Measurements from ENCODE around the gene EMP2. TPM values are rescaled to one million over a fixed set of nuclear protein-coding genes. Genes with fewer than 3 reads are reported as not detected.

EMP2 gene
- polyA plus RNA-seq, 2 of the 4 experiments (the other 2 are of a cell fraction), result 14.2 to 21.4 TPM

- no peak for TF ChIP-seq CBX2 (IDR thresholded peaks at IDR 0.05; ENCODE audit: borderline replicate concordance, low read depth)
Observed at GRCh38 chr16:10605636-10606035, 25.2 kb upstream of the EMP2 start (continued).

GRCh38 chr16:10601444-10602408 lies 21.3 kb upstream of the EMP2 start:
- peak in 1 of 2 experiments; percentile 65; a peak in 3 of 6 replicates for ATAC-seq
- peak overlapping the region; percentile 40; the same call in 2 of the 3 replicates for H3K4me2 ChIP-seq
- H3K4me1 ChIP-seq, result peaks cover 18% of the 10 kb centered on the region; the same call in 2 of the 3 replicates
- ChIA-PET CTCF (interaction anchor here (1.4 kb wide), 1 partner anchor 26 kb away, joined by 3 read pairs; no protein-coding TSS in a partner anchor), POLR2A (no interaction called here)
- 26% methylated on average over 9 of the region's 13 CpGs for WGBS (ENCODE audit: missing lambda C conversion rate)
- H3K4me3 ChIP-seq, result no peak overlapping the region
- H3K27ac ChIP-seq, result peak overlapping the region; percentile 8 to 64; a peak in 2 of 6 replicates
- no peaks in the 10 kb centered on the region for H3K9me3 ChIP-seq
- no peak for FAIRE-seq
- peak in 1 of 2 experiments; percentile 68 for DNase-seq (ENCODE audit: low read depth in 1 of 2, low spot score in 1 of 2)
- TF ChIP-seq FOSL2 (IDR thresholded peaks at IDR 0.05) (no peak), FOSL2 (CRISPR knock-in tag; IDR thresholded peaks at IDR 0.05) (no peak), EP300 (IDR thresholded peaks at IDR 0.05) (no peak), SREBF2 (IDR thresholded peaks at IDR 0.05) (no peak), EHMT2 (IDR thresholded peaks at IDR 0.05; ENCODE audit: low read depth) (no peak)

- TF ChIP-seq CHD2 (IDR thresholded peaks at IDR 0.05; ENCODE audit: low read length, partially characterized antibody), result no peak
- H3K4me1 ChIP-seq, result peaks cover 18% of the 10 kb centered on the region; the same call in 2 of the 3 replicates
- H3K27ac ChIP-seq, result peak overlapping the region; percentile 26 to 64; a peak in 1 of 6 replicates
- DNase-seq (ENCODE audit: low read depth in 1 of 2, low spot score in 1 of 2), result no peak
- H3K9me3 ChIP-seq, result no peaks in the 10 kb centered on the region
- WGBS (ENCODE audit: missing lambda C conversion rate), result 75% methylated on average over 12 of the region's 12 CpGs
- CTCF ChIA-PET, result interaction anchor here (1.4 to 1.7 kb wide), 2 partner anchors 27 to 344 kb away, joined by 3 read pairs; no protein-coding TSS in a partner anchor
- FAIRE-seq, result no peak
- H3K4me2 ChIP-seq, result peak overlapping the region; percentile 40; the same call in 2 of the 3 replicates
- peak in 1 of 2 experiments; percentile 23; a peak in 2 of 6 replicates for ATAC-seq
- H3K4me3 ChIP-seq, result no peak overlapping the region
- POLR2A ChIA-PET, result no interaction called here
Observed at GRCh38 chr16:10600782-10601443, 20.5 kb upstream of the EMP2 start.

- Histone ChIP-seq H3K4me3 (no peak overlapping the region), H3K9me3 (no peaks in the 10 kb centered on the region), H3K4me1 (peaks cover 18% of the 10 kb centered on the region; the same call in 2 of the 3 replicates), H3K4me2 (no peak overlapping the region), H3K27ac (no peak overlapping the region; a peak in 1 of 6 replicates)
- DNase-seq (ENCODE audit: low read depth in 1 of 2, low spot score in 1 of 2), result no peak
- POLR2A ChIA-PET, result no interaction called here
- no peak for ATAC-seq
- CTCF ChIA-PET, result interaction anchor here (0.6 to 1.7 kb wide), 5 partner anchors 9 to 342 kb away, joined by 3 to 7 read pairs (median 3); no protein-coding TSS in a partner anchor
- 89% methylated on average over 7 of the region's 7 CpGs for WGBS (ENCODE audit: missing lambda C conversion rate)
- no peak for FAIRE-seq
- TF ChIP-seq FOSL2 (IDR thresholded peaks at IDR 0.05) (no peak), FOSL2 (CRISPR knock-in tag; IDR thresholded peaks at IDR 0.05) (no peak), CHD2 (IDR thresholded peaks at IDR 0.05; ENCODE audit: low read length, partially characterized antibody) (no peak), MYC (IDR thresholded peaks at IDR 0.05; ENCODE audit: borderline replicate concordance, low read length) (no peak), JUNB (IDR thresholded peaks at IDR 0.05) (no peak), REST (IDR thresholded peaks at IDR 0.05) (no peak), GATA3 (IDR thresholded peaks at IDR 0.05; ENCODE audit: borderline replicate concordance) (no peak), PBX3 (IDR thresholded peaks at IDR 0.05) (no peak), ELK1 (IDR thresholded peaks at IDR 0.05; ENCODE audit: low read depth, low read length) (no peak), HDAC2 (IDR thresholded peaks at IDR 0.05) (no peak), KDM1A (IDR thresholded peaks at IDR 0.05; ENCODE audit: low read depth) (no peak), MAX (IDR thresholded peaks at IDR 0.05) (no peak), CHD4 (IDR thresholded peaks at IDR 0.05; ENCODE audit: borderline replicate concordance) (no peak), RAD21 (conservative IDR thresholded peaks at IDR 0.05 in 1 of 2, IDR thresholded peaks at IDR 0.05 in 1 of 2) (no peak), PHF8 (IDR thresholded peaks at IDR 0.05; ENCODE audit: borderline replicate concordance, low read depth) (no peak), TFCP2L1 (CRISPR knock-in tag; IDR thresholded peaks at IDR 0.05) (no peak), FOXS1 (CRISPR knock-in tag; IDR thresholded peaks at IDR 0.05) (no peak), NFE2L2 (conservative IDR thresholded peaks at IDR 0.05; ENCODE audit: low read length) (no peak), ZFP36 (IDR thresholded peaks at IDR 0.05; ENCODE audit: borderline replicate concordance, partially characterized antibody) (no peak)
Observed at GRCh38 chr16:10599626-10600025, 19.2 kb upstream of the EMP2 start.

All from A549 (cell line).